Islet precursor cell (in vitro differentiated cells): ENCODE results near the gene SMIM45.
"Not testable (repeated sequence)": the region's sequence is repeated elsewhere in the genome, so short reads cannot be mapped to it uniquely, and the experiment has no call there.

Experiments
- DNase-seq: peaks from one replicate; pipeline ENCODE4 v3.0.0-alpha.2; 2018

The SMIM45 gene

DNA sequence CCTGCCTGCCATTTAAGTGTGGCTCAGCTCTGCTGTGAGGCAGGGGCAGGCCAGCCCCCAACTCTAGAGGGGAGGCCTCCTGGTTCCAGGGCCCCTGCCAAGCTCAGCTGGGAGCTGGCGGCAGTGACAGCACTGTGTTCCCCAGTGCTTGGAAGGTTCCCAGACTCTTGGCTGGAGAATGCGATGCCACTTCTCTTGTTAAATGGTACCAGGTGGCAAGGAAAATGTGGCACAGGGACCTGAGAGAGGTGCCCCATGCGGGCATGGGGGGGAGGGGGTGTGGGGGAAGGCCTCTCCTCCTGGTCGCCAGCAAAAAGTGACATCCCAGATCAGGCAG, 17.0 kb upstream of the SMIM45 start:
- peak; percentile 47 for DNase-seq

DNA sequence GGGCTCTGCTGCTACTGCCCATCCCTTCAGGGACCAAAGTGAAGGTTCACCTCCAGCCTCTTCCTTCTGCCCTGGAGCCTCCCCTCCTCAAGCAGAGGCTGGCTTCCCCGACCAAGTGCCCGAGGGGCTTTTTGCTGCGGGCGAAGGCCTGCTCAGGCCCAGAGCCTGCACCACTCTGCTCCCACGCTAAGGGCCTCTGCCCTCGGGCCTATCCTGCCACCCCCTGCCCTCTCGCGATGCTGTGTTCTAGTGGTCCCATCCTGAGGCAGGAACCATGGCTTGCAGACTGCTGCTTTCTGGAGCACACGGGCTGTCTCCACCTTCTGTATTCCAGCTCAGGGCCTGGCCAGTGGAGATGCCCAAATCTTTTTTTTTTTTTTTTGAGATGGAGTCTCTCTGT, 16.4 kb upstream of the SMIM45 start:
- peak; percentile 43 for DNase-seq

GRCh38 chr22:41936894-41937169, 15.1 kb upstream of the SMIM45 start:
- no peak for DNase-seq

GRCh38 chr22:41939981-41940831, 11.7 kb upstream of the SMIM45 start:
- DNase-seq, result peak; percentile 54

DNA sequence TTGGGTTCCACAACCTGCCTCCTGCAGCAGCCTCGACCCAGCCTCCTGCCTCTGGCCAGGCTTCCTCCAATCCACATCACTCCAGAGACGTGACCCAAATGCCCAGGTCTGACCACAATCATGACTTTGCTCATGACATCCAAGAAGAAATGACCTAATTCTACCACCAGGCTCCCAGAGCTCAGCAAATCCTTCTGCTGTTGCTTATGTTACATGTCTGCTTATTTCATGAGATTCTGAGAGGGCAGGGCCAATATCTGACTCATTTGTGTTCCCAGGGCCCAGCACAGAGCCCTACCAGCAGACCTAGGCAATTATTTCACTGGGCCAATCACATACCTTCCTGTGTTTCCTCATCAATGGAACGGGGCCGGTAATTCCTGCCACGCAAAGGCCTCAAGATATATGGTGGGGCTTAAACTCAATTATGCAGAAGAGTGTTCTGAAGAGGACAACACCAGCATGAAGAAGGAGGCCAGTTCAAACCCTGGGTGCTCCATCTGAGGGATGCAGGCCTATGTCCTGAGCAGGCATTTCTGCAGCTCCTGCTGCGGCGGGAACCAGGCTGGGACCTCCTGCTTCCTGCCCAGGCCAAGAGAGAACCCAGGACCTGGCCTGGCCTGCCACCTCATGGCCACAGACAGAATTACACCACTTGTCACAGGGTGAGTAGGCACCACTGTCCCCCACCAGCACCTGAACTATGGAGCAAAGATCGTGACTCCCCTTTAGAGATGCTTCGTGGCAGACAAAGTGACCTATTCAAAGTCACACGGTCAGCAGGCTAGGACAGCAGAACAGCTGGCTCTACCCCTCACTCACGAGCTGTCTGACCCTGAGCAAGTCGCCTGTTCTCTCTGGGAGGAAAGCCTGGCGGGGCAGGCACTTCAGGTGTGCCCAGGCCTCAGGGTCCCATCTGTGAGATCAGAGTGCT, 10.9 kb upstream of the SMIM45 start:
- peak; percentile 93 for DNase-seq

DNA sequence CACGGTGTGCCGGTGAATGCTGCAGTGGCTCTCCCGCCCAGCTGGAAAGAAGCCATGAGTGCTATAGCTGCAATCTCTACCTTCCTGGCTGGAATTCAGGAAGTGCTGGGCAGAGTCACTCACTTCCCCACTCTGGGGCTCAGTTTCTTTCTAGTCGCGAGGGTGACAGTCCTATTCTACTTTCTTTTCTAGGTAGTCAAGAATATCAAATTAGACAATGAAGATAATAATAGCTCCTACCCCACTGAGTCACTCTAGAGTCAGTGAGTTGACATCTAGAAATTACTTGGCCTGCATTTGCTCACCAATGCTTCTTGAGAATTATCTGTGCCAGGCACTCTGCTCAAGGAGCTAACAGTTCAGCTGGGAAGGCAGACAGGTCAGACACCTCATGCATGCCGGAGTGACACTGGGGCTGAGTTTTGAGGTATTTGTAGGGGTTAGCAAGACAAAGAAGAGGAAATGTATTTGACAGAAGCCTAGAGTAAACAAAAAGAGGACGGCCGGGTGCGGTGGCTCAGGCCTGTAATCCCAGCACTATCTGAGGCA, 8.2 kb upstream of the SMIM45 start:
- no peak for DNase-seq

- peak; percentile 99 for DNase-seq
Measured at GRCh38 chr22:41946629-41947423, 5.1 kb upstream of the SMIM45 start, which contains the start of gene CENPM. TSS of gene CENPM (minus strand) at chr22:41947152. CDS start at chr22:41947076, 76 bp downstream.

DNA sequence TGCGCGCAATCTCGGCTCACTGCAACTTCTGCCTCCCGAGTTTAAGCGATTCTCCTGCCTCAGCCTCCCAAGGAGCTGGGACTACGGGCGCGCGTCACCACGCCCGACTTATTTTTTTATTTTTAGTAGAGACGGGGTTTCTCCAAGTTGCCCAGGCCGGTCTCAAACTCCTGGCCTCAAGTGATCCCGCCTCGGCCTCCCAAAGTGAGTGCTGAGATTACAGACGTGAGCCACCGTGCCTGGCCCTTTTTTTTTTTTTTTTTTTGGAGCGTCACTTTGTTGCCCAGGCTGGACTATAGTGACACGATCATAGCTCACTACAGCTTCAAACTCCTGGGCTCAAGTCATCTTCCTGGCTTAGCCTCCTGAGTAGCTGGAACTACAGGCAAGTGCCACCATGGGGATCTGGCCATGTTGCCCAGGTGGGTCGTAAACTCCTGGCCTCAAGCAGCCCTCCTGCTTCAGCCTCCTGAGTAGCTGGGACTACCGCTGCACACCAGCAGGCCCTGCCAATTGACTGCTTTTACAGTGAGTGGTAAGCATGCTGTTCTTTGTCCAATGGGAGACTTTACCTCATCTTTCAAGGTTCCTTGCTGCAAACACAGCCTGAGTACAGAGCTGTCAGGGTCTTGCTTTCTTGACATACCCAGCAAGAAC, 4.4 kb upstream of the SMIM45 start:
- no peak for DNase-seq

DNA sequence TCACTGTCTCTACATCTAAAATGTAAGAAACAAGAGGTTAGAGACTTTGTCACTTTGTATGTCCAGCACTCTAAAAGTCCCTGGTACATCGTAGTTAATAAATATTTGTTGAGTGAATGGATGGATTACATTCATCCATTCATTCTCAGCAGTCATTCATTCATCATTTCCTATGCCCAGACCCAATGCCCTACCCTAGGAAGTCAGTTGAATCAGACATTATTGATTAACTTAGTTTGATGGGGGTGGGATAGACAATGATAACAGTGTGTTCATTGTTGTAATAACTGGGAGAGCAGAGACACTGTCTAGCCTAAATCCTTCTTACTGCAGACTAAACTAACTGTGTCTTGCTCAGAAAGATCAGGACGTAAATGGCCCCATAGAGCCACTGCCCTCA, 3.8 kb upstream of the SMIM45 start:
- DNase-seq, result no peak

DNA sequence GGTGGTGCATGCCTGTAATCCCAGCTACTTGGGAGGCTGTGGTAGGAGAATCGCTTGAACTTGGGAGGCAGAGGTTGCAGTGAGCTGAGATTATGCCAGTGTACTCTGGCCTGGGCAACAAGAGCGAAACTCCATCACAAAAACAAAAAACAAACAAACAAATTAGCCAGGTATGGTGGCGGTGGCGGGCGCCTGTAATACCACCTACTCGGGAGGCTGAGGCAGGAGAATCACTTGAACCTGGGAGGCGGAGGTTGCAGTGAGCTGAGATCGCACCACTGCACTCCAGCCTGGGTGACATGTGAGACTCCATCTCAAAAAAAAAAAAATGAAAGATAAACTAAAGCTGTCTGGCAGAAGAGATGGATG, 3.0 kb upstream of the SMIM45 start:
- not testable (repeated sequence) for DNase-seq

DNA sequence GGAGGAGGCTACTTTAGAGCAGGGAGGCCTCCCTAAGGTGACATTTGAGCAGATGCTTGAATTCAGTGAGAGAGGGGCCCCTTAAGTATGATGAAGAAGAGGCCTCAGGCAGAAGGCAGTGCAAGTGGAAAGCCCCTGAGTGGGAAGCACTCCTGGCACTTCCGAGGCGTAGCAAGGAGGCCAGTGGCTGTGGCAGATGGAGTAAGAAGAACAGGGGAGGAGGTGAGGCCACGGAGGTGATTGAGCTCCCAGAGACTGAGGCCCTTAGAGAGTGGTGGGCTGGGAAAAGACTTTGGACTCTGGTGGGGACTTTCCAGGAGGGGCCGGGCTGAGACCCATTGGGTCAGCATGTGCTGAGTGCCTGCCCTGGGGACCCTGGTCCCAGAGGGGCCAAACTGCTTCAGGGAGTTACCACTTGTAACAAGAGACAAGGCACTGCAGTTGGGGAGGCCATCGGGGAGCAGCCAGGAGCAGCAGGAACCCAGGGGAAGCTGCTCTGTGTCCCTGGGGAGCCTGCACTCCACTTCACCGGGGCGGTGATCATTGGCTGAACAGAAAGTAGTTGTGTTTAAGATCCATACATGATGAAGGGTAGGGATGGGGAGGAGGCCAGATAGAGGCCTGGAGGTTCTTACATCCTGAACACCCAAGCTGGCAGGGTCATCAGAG, 2.5 kb upstream of the SMIM45 start:
- no peak for DNase-seq

DNA sequence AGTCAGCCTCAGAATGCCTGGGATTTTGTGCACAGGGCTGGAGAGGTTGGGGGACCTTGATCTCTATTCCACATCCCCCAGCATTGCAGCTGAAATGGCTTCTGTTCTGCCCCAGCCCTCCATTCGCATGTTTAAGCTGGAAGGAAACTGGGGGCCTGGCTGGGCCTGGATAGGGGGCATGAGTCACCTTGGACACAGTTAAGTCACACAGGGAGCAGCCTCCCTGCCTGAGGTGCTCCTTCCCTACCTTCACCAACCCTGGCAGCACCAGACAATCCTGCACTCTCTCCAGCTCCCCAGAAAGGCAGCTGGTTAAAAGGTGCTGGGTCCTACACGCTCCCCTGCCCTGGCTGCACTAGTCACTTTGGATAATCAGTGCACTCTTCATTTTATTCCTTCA, 763 bp downstream of the SMIM45 start:
- no peak for DNase-seq

DNA sequence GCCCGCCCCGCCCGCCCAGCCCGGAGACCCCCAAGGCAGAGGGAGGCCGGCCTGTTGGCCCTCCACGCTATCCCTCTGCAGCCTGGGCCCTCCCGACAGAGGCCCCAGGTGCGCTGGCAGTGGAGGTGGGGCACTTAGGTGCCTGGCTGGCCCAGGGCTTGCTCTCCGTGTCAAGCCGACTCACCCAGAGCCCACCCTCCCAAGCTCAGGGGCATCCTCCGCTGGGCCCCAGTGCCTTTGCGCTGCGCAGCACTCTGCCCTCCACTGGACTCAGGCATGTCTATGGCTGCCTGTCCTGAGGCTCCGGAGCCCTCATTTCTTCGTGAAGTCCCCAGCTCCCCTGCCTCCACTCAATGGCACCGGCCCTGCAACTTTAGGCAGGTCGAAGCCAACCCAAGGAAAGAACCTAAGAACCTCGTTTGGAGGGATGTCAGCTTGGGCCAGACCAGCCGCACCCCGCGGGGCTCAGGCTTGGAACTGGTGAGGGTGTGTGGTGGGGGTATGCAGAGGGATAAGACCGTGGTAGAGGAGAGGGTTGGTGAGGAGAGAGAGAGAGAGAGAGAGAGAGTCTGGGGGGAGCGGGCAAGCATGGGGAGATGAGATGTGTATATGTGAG, 6.1 kb downstream of the SMIM45 start:
- DNase-seq, result no peak

DNA sequence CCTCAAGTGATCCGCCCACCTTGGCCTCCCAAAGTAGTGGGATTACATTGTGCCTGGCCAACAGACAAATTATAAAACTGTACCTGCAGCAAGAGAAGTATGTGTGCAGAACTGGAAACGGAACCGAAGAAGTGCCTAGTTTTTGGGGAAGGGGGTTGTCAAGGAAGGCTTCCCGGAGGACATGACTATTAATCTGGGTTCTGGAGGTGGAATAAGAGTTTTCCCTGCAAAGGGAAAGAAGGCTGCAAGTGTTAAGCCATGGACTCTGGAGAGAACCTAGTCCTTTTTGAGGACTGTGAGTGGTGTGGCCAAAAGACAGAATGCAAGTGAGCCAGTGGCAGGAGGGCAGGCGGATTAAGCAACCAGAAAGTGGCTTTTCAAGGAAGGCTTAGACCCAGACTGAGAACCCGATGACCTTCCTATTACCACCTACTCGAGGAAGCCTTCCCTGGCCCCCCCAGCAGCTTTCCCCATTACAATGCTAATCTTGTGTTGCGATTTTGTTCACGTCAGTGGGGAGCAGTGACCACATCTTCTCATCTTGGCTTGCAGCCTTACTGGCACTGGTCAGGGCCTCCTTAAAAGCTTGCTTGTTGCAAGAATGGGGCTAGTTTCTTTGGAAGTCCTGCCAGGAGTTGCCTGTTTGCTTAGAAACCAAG, 11.6 kb downstream of the SMIM45 start:
- DNase-seq, result no peak

DNA sequence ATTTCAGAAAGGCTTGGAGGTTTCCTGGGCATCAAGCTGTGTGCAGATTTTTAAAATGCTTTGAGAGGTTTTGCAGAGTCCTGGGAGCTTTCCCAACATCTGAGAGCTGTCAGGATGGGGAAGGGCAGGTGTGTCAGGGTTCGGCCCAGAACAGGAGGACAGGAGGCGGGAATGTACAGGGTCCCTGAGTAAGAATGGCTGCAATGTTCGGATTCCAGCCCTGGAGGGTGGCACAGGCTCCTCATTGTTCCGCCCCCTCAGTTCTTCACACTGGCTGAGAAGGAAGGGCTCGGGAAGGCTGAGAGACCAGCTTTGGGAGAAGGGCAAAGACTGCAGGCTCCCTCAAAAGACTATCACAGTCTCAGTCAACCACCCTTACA, 12.2 kb downstream of the SMIM45 start:
- DNase-seq, result no peak

DNA sequence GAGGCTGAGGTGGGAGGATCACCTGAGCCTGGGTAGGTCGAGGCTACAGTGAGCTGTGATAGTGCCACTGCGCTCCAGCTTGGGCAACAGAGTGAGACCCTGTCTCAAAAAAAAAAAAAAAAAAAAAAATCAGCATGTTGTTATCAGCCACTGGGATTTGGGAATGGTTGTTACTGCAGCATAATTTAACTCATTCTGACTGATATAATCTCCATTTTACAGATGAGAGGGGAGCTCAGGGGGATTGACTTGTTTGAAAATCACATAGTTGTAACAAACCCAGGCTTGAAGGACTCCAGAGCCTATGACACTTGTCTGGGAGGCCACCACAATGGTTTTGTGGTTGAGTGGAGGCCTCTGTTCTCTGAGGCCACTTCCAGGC, 14.3 kb downstream of the SMIM45 start:
- no peak for DNase-seq

DNA sequence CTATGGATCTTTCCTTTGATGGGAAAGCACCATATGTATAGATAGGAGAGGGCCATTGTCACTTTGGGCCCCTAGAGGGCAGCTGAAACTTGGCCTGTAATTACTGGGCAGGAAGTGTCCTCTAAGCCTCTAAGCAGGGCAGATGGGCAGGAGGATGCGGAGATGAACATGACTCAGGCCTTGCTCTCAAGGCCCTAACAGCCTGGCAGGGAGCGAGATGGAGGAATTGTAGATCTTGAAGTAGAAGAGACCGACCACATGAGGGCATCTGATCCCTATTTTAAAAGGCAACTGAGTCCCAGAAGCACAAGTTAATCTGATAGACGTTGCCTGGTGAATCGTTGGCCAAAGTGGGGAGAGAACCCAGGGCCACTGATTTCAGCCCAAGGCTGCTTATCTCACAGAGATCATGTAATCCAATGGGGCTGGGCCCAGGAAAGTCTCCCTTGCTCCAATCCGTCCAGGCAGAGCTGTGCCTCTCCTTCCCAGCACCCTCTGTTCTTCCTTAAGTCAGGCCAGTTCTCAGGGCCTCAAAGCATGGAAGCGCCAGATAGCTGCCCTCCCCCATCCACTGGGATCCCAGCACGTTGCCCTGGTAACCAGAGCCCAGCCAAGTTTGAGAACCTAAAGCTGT, 14.8 kb downstream of the SMIM45 start:
- DNase-seq, result peak; percentile 89

- DNase-seq, result no peak
Measured at GRCh38 chr22:41968601-41969000, 16.7 kb downstream of the SMIM45 start.

GRCh38 chr22:41969110-41969646, 17.2 kb downstream of the SMIM45 start, which contains the start of gene SEPTIN3:
TSS of gene SEPTIN3 (plus strand) at chr22:41969443. CDS start at chr22:41971493, 2,050 bp downstream.
- no peak for DNase-seq

DNA sequence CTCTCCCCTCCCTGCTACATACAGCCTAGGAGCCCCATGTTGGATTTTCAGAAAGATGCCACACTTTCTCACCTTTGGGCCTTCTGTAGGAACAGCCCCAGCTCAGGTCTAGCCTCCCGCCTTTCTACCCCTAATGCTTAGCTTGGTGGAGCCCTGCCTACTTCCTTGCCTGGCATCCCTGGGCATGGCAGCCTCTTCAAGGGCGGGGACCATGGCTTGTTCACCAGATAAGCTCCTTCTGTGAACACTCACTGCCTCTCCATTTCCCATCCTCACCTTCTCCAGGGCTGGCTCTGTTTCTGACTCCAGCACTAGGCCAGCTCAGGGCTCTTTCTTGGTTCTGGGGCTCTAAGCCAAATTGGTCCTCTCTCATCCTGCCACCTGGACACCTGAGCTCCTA, 18.7 kb downstream of the SMIM45 start:
- DNase-seq, result no peak
